T-helper 2 cell treated with Interferon-gamma antibody and Interleukin-4, amounts not matched to agents 5 μg/mL and 100 μg/mL, for 36 hours (primary cell): ENCODE results near the gene SPATS2.
A peak's percentile ranks its signal among the peaks of the same experiment; 100 is the strongest.

Experiments used
- DNase-seq: peaks from one replicate; pipeline ENCODE4 v3.0.0; 2021; ENCODE audit warnings: low spot score
- H3K27ac Mint-ChIP-seq: one replicate; pipeline ENCODE4 v1.8.0; 2021; ENCODE audit warnings: mild to moderate bottlenecking, mixed read lengths
- H3K27me3 Mint-ChIP-seq: one replicate; pipeline ENCODE4 v1.8.0; 2021; ENCODE audit warnings: low read depth, mixed read lengths
- H3K36me3 Mint-ChIP-seq: one replicate; pipeline ENCODE4 v1.8.0; 2021; ENCODE audit warnings: low read depth, mixed read lengths
- H3K4me1 Mint-ChIP-seq: one replicate; pipeline ENCODE4 v1.8.0; 2021; ENCODE audit warnings: low read depth, mixed read lengths
- H3K4me3 Mint-ChIP-seq: one replicate; pipeline ENCODE4 v1.8.0; 2022; ENCODE audit warnings: mild to moderate bottlenecking, moderate library complexity, mixed read lengths
- H3K9me3 Mint-ChIP-seq: one replicate; pipeline ENCODE4 v1.8.0; 2021; ENCODE audit warnings: mixed read lengths

The SPATS2 gene

DNA sequence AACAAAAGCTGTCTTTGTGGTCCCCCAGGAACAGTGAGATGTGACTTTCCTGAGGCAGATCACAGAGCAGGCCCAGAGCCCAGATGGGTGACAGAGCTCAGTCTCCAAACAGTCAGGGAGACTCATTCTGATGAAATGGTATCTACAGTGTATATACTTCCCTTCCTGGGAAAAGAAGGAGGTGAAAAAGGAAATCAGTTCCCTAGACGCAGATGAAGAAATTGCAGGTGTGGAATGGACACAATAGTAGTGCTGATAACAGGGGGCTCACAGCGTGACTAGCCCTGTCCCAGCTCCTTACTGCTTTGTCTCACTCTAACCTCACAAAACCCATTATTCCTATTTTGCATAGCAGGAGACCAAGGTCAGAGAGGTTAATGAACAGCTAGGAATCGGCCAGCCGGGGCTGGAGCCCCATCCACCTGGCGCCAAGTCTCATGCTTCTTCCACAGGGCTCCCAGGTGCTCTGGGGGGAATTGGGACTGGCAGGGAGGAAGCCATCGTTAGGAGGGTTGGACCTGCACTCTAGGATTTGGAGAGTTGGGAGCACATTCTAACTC is 183.5 kb downstream of the SPATS2 start:
- H3K9me3 Mint-ChIP-seq = no peaks in the 10 kb centered on the region
- peaks cover 7% of the 10 kb centered on the region for H3K4me1 Mint-ChIP-seq
- H3K36me3 Mint-ChIP-seq = no peaks in the 10 kb centered on the region
- peaks cover 14% of the 10 kb centered on the region for H3K27me3 Mint-ChIP-seq
- DNase-seq = no peak
- no peak overlapping the region for H3K27ac Mint-ChIP-seq
- no peak overlapping the region for H3K4me3 Mint-ChIP-seq

GRCh38 chr12:49552014-49552413 is 184.8 kb downstream of the SPATS2 start:
- H3K4me3 Mint-ChIP-seq = no peak overlapping the region
- no peaks in the 10 kb centered on the region for H3K9me3 Mint-ChIP-seq
- peaks cover 9% of the 10 kb centered on the region for H3K4me1 Mint-ChIP-seq
- H3K36me3 Mint-ChIP-seq = peaks cover 5% of the 10 kb centered on the region
- no peak overlapping the region for H3K27ac Mint-ChIP-seq
- DNase-seq = no peak
- H3K27me3 Mint-ChIP-seq = peaks cover 14% of the 10 kb centered on the region

DNA sequence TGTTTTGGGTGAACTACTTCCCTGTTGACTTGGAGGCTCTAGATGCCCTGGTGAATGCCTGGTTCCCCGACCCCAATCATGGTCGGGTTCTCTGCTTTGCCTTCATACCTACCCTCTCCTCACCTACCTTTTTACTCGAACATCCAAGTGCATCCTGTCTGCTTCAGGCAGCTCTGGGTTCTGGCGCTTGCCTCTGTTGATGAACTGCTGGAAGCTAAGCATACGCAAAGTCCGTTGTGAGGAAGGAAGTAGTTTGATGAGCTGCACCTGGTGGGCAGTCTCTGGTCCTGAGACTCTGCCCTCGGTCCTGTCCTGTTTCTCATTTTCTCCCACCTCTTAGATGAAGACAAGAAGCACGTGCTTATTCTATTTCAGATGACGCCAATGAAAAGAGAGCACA is 185.2 kb downstream of the SPATS2 start:
- Mint-ChIP-seq H3K9me3 (no peaks in the 10 kb centered on the region), H3K36me3 (peaks cover 5% of the 10 kb centered on the region), H3K4me1 (peaks cover 9% of the 10 kb centered on the region), H3K27ac (no peak overlapping the region), H3K27me3 (peaks cover 12% of the 10 kb centered on the region), H3K4me3 (no peak overlapping the region)
- DNase-seq = no peak

DNA sequence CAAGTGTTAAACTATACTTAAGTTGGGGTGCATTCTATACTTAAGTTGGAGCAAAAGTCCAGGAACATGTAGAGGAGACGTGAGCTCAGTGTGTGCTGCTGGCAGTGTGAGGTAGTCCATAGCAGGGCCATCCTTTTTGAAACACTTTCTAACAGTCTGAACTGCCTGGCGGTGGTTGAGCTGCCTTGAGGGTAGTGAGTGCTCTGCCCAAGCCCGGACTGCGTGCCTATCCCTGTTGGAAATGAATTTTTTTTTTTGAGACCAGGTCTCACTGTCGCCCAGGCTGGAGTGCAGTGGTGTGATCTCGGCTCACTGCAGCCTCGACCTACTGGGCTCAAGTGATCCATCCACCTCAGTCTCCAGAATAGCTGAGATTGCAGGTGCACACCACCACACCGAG is 185.6 kb downstream of the SPATS2 start:
- no peak for DNase-seq
- Mint-ChIP-seq H3K27ac (no peak overlapping the region), H3K4me3 (no peak overlapping the region), H3K4me1 (peaks cover 9% of the 10 kb centered on the region), H3K36me3 (peaks cover 5% of the 10 kb centered on the region), H3K9me3 (no peaks in the 10 kb centered on the region), H3K27me3 (peaks cover 9% of the 10 kb centered on the region)

GRCh38 chr12:49553512-49554088 is 186.3 kb downstream of the SPATS2 start:
- no peak overlapping the region for H3K27ac Mint-ChIP-seq
- H3K36me3 Mint-ChIP-seq = peaks cover 10% of the 10 kb centered on the region
- no peak for DNase-seq
- peaks cover 7% of the 10 kb centered on the region for H3K4me1 Mint-ChIP-seq
- peaks cover 3% of the 10 kb centered on the region for H3K27me3 Mint-ChIP-seq
- no peaks in the 10 kb centered on the region for H3K9me3 Mint-ChIP-seq
- no peak overlapping the region for H3K4me3 Mint-ChIP-seq

GRCh38 chr12:49554266-49554665 is 187.0 kb downstream of the SPATS2 start:
- peaks cover 15% of the 10 kb centered on the region for H3K36me3 Mint-ChIP-seq
- DNase-seq = no peak
- no peaks in the 10 kb centered on the region for H3K9me3 Mint-ChIP-seq
- peaks cover 7% of the 10 kb centered on the region for H3K4me1 Mint-ChIP-seq
- no peak overlapping the region for H3K27ac Mint-ChIP-seq
- no peak overlapping the region for H3K4me3 Mint-ChIP-seq
- H3K27me3 Mint-ChIP-seq = no peaks in the 10 kb centered on the region

DNA sequence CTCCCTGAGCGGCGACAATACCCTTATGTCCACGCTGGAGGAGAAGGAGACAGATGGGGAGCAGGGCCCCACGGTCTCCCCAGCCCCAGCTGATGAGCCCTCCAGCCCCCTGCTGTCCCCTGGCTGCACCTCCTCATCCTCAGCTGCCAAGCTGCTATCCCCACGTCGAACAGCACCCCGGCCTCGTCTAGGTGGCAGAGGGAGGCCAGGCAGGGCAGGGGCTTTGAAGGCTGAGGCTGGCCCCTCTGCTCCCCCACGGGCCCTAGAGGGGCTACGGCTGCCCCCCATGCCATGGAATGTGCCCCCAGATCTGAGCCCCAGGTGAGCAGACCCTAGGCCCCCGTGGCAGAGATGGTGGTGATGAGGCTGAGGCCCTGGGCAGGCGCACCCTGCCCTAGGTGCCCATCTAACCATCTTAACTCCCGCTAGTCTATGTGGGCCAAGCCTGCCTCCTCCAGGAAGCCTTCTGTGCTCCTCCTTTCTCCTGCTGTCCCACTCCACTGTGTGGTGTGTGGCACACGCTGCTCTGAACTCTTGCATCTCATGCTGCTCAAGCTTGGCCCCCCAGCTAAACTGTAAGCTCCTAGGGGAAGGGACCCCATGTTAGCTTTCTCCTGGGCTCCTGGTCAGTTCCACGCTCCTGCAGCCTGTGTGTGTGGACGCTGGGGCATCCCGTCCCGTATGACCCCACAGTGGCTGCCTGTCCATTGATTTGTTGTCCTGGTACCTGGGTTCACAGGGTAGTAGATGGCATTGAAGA is 188.5 kb downstream of the SPATS2 start:
- Mint-ChIP-seq H3K27ac (no peak overlapping the region), H3K36me3 (peaks cover 24% of the 10 kb centered on the region), H3K27me3 (no peaks in the 10 kb centered on the region), H3K9me3 (no peaks in the 10 kb centered on the region), H3K4me1 (peaks cover 7% of the 10 kb centered on the region), H3K4me3 (no peak overlapping the region)
- DNase-seq = no peak

- Mint-ChIP-seq H3K4me3 (no peak overlapping the region), H3K9me3 (no peaks in the 10 kb centered on the region), H3K27me3 (no peaks in the 10 kb centered on the region), H3K36me3 (peaks cover 24% of the 10 kb centered on the region), H3K4me1 (peaks cover 7% of the 10 kb centered on the region), H3K27ac (no peak overlapping the region)
- no peak for DNase-seq
These were observed 189.3 kb downstream of the SPATS2 start for GRCh38 chr12:49556391-49557186.

DNA sequence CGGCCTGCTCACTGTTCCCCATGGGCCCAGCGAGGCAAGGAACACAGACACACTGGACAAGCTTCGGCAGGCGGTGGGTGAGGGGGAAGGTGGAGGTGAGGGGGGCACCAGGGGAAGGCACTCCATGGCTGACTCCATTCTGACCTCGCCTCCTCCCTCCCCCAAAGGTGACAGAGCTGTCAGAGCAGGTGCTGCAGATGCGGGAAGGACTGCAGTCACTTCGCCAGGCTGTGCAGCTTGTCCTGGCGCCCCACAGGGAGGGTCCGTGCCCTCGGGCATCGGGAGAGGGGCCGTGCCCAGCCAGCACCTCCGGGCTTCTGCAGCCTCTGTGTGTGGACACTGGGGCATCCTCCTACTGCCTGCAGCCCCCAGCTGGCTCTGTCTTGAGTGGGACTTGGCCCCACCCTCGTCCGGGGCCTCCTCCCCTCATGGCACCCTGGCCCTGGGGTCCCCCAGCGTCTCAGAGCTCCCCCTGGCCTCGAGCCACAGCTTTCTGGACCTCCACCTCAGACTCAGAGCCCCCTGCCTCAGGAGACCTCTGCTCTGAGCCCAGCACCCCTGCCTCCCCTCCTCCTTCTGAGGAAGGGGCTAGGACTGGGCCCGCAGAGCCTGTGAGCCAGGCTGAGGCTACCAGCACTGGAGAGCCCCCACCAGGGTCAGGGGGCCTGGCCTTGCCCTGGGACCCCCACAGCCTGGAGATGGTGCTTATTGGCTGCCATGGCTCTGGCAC is 190.1 kb downstream of the SPATS2 start:
- no peak for DNase-seq
- no peaks in the 10 kb centered on the region for H3K9me3 Mint-ChIP-seq
- peaks cover 7% of the 10 kb centered on the region for H3K4me1 Mint-ChIP-seq
- H3K4me3 Mint-ChIP-seq = no peak overlapping the region
- H3K27ac Mint-ChIP-seq = no peak overlapping the region
- peaks cover 30% of the 10 kb centered on the region for H3K36me3 Mint-ChIP-seq
- H3K27me3 Mint-ChIP-seq = no peaks in the 10 kb centered on the region

GRCh38 chr12:49557917-49558215 is 190.6 kb downstream of the SPATS2 start:
- H3K36me3 Mint-ChIP-seq = peaks cover 35% of the 10 kb centered on the region
- H3K4me1 Mint-ChIP-seq = peaks cover 8% of the 10 kb centered on the region
- DNase-seq = no peak
- H3K27me3 Mint-ChIP-seq = no peaks in the 10 kb centered on the region
- H3K4me3 Mint-ChIP-seq = no peak overlapping the region
- H3K27ac Mint-ChIP-seq = no peak overlapping the region
- H3K9me3 Mint-ChIP-seq = no peaks in the 10 kb centered on the region

DNA sequence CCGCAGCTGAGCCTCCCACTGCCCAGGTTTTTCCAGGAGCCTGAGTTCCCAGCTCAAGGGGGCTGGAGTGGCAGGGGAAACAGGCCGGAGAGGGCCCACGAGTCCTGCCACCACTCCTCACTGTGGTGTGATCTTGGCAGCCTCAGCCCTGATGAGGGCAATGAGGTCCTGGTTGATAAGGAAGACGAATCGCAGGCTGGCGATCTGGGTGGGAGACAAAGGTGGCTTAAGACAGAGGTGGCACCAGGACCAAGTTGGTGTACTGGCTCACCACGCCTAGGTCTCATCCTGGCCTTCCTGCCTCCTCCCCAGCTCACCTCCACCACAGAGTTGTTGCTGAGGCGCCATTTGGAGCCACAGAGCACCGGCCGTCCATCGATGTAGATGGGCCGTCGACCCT is 191.3 kb downstream of the SPATS2 start:
- no peaks in the 10 kb centered on the region for H3K9me3 Mint-ChIP-seq
- H3K36me3 Mint-ChIP-seq = peaks cover 39% of the 10 kb centered on the region
- H3K4me3 Mint-ChIP-seq = no peak overlapping the region
- peaks cover 6% of the 10 kb centered on the region for H3K4me1 Mint-ChIP-seq
- H3K27ac Mint-ChIP-seq = no peak overlapping the region
- DNase-seq = no peak
- H3K27me3 Mint-ChIP-seq = no peaks in the 10 kb centered on the region

- Mint-ChIP-seq H3K4me3 (no peak overlapping the region), H3K27ac (peak overlapping the region; percentile 45), H3K9me3 (no peaks in the 10 kb centered on the region), H3K27me3 (no peaks in the 10 kb centered on the region), H3K4me1 (peaks cover 10% of the 10 kb centered on the region), H3K36me3 (peaks cover 45% of the 10 kb centered on the region)
- no peak for DNase-seq
These were observed 191.9 kb downstream of the SPATS2 start for GRCh38 chr12:49559011-49559675.

GRCh38 chr12:49560695-49561094 is 193.4 kb downstream of the SPATS2 start:
- peaks cover 55% of the 10 kb centered on the region for H3K36me3 Mint-ChIP-seq
- no peak overlapping the region for H3K27ac Mint-ChIP-seq
- no peak for DNase-seq
- H3K9me3 Mint-ChIP-seq = no peaks in the 10 kb centered on the region
- H3K27me3 Mint-ChIP-seq = no peaks in the 10 kb centered on the region
- H3K4me1 Mint-ChIP-seq = peaks cover 25% of the 10 kb centered on the region
- H3K4me3 Mint-ChIP-seq = no peak overlapping the region
